G401 (cell line): Measurements from ENCODE around the gene MISP. TPM values are rescaled to one million over a fixed set of nuclear protein-coding genes. Genes with fewer than 3 reads are reported as not detected.

ENCODE experiments used
- DNase-seq: peaks from one replicate; pipeline ENCODE4 v3.0.0-alpha.2; 2015; ENCODE audit warnings: low spot score
- in situ Hi-C: cut with HindIII; loops from 2 replicates; pipeline ENCODE4 v1.10.0; 2016; ENCODE audit warnings: low sequenced_read_pairs, mixed read lengths
- total RNA-seq: library from RNA; depleted of rRNA; stranded (reverse); fragments of >200 nt; shearing (Covaris generic); gene quantifications from 2 replicates; pipeline ENCODE4 v1.2.3, GENCODE V29; 2014

The MISP gene
- total RNA-seq, 1 experiment from 2014 or later: 1.2 TPM

DNA sequence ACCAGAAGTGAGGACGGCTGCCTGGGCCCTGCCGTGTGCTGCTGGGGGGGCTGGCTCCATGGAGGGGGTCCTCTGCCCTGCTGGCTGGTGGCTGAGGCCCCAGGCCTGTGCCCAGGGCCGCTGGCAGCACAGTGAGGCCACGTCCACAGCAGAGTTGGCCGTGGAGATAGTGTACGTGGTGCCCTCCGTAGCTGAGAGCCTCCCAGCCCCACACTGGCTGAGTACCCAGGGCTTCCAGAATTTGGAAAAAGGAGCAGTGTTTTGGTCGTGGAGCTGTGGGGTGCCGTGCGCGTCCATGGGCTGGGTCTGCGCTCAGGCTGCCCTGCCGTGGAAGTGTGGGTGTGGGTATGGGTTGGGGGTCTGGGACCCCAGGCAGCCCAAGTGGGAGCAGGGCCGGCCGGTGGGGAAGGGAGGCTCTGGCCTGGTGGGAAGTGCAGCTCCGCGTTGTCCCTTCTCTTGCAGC lies 52.2 kb downstream of the MISP start:
- DNase-seq: no peak
- in situ Hi-C loops: no loop called here

DNA sequence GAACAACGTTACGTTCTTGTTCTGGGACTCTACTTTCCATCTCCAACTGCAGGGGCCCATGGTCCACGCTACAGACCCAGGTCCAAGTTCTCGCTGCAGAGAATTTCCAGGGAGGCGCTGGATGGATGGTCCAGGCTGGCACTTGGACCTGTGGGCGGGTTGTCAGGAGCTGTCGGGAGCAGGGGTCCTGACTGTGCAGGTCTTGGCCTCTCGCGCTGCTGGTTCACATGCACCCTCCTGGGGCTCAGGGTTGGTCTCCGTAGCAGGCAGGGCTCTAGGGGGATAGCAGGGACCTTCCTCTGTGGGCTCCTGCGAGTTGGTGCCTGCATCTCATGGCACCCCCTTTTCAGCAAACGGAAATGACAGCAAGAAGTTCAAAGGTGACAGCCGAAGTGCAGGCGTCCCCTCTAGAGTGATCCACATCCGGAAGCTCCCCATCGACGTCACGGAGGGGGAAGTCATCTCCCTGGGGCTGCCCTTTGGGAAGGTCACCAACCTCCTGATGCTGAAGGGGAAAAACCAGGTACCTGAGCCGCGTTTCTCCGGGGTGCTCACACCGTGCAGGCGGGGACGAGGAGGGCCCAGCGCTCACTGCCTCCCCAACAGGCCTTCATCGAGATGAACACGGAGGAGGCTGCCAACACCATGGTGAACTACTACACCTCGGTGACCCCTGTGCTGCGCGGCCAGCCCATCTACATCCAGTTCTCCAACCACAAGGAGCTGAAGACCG lies 52.9 kb downstream of the MISP start:
- no peak for DNase-seq
- in situ Hi-C loops: no loop called here

- no peak for DNase-seq
Measured at GRCh38 chr19:804419-805165, 53.7 kb downstream of the MISP start.

DNA sequence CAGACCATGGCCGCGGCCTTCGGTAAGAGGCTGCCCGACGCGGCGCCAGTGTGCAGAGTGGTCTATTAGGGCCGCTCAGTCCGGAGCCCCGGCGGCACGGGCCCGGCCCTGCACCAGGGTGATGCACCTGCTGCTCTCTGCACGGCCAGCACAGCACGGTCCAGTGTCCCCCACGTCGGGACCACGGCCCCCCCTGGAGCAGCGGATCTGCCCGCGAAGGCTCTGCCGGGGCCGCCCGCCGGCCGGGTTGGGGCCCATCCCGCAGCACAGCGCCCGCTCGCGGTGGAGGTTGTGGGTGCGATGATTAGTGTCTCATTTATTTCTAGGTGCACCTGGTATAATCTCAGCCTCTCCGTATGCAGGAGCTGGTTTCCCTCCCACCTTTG lies 54.2 kb downstream of the MISP start:
- DNase-seq: no peak
- in situ Hi-C loops: no loop called here

More at GRCh38 chr19:804419-805165, 53.7 kb downstream of the MISP start:
- in situ Hi-C loops: no loop called here

DNA sequence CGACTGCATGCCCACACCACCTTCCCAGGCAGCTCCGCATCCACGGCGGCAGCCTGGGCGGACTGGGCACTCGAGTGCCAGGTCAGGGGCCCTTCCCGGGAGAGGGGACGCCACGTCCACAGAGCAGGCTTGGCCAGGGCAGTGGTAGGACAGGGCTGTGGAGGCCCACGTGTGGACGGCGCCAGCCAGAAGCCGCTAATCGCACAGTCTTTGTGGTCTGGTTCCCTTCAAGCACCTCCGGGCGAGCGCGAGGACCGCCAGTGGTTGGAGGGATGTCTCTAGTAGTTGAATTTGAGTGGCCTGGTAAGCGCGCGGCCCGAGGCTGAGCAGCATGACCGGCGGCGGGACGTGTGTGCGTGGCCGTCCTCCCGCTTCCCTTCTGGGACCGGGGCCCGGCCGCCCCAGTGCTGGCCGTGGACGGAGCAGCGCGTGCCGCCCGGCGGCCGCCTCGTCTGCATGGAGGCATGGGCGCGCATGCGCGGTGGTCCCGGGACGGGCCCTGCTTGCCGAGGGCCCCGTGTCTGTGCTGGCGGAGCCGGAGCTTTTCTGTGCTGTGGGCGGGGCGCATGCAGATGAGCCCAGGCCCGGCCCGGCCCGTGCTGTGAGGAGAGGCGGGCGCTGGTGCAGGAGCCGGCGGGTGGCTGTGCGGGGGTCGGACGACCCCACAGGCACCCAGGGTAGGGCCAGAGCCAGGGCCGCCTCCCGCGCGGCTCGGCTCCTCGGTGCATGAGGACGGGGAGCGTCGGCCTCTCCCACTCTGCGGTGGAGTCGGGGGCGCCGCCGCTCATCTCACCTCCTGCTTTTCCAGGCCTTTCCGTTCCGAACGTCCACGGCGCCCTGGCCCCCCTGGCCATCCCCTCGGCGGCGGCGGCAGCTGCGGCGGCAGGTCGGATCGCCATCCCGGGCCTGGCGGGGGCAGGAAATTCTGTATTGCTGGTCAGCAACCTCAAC lies 55.0 kb downstream of the MISP start:
- DNase-seq: no peak
- in situ Hi-C loops: no loop called here

- in situ Hi-C loops: no loop called here
- no peak for DNase-seq
Measured at GRCh38 chr19:806815-807421, 56.0 kb downstream of the MISP start.

DNA sequence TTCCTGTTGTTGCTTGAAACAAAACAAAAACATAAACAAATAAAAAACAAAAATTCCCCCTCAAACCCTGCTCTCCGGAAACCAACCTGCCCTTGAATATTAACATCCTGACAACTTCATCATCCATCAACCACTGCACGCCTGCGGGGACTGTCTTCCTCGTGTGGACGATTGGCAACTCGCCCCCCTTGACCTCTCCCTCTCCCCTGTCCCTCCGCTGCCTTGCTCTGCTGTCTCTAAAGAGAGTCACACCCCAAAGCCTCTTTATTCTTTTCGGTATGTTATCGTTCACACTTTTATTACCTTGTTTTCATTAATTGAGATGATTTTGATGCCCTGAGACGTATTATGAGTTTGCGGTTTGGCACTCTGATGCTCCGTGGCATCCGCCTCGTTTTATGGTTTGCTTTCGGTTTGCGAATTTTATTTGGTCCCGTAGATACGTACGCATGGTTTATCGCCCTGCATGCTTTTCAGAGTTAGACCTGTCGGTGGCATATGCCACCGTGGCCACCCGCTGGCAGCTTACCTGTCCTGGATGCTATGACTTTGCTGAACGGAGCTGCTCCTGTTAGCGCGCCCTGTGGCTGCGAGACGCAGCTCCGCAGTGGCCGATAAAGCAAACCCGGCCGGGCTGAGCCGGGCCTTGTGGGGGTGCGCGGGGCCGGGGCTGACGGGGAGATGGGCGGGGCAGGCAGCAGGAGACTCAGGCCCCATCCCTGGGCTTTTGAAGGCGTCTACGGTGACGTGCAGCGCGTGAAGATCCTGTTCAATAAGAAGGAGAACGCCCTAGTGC lies 56.9 kb downstream of the MISP start:
- in situ Hi-C loops: no loop called here
- no peak for DNase-seq

DNA sequence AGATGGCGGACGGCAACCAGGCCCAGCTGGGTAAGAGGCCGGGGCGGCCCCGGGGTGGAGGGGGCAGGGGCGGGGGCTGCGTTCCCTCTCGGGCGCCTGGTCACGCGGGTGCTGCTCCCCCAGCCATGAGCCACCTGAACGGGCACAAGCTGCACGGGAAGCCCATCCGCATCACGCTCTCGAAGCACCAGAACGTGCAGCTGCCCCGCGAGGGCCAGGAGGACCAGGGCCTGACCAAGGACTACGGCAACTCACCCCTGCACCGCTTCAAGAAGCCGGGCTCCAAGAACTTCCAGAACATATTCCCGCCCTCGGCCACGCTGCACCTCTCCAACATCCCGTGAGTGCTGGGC lies 57.5 kb downstream of the MISP start:
- in situ Hi-C loops: no loop called here
- no peak for DNase-seq

DNA sequence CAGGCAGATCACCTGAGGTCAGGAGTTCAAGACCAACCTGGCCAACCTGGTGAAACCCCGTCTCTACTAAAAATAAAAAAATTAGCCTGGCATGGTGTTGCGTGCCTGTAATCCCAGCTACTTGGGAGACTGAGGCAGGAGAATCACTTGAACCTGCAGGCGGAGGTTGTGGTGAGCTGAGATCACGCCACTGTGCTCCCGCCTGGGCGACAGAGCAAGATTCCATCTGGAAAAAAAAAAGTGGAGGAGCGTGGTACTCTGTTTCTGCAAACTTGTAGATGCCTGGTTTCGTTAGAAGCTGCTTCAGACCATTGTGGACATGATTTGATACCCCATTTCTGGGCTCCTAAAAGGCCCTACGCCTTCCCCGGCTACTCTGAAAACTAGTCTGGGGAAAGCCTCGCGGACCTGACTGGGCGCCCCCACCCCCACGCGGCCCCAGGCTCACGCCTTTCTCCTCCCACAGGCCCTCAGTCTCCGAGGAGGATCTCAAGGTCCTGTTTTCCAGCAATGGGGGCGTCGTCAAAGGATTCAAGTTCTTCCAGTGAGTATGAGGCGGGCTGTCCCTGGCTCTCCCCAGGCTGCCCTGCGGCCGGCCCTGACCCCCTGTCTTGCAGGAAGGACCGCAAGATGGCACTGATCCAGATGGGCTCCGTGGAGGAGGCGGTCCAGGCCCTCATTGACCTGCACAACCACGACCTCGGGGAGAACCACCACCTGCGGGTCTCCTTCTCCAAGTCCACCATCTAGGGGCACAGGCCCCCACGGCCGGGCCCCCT lies 59.4 kb downstream of the MISP start:
- no peak for DNase-seq
- in situ Hi-C loops: no loop called here

DNA sequence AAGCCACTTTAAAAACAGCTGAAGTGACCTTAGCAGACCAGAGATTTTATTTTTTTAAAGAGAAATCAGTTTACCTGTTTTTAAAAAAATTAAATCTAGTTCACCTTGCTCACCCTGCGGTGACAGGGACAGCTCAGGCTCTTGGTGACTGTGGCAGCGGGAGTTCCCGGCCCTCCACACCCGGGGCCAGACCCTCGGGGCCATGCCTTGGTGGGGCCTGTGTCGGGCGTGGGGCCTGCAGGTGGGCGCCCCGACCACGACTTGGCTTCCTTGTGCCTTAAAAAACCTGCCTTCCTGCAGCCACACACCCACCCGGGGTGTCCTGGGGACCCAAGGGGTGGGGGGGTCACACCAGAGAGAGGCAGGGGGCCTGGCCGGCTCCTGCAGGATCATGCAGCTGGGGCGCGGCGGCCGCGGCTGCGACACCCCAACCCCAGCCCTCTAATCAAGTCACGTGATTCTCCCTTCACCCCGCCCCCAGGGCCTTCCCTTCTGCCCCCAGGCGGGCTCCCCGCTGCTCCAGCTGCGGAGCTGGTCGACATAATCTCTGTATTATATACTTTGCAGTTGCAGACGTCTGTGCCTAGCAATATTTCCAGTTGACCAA lies 60.1 kb downstream of the MISP start:
- in situ Hi-C loops: no loop called here
- DNase-seq: no peak

- no peak for DNase-seq
- in situ Hi-C loops: no loop called here
Measured at GRCh38 chr19:811506-812048, 60.7 kb downstream of the MISP start.

DNA sequence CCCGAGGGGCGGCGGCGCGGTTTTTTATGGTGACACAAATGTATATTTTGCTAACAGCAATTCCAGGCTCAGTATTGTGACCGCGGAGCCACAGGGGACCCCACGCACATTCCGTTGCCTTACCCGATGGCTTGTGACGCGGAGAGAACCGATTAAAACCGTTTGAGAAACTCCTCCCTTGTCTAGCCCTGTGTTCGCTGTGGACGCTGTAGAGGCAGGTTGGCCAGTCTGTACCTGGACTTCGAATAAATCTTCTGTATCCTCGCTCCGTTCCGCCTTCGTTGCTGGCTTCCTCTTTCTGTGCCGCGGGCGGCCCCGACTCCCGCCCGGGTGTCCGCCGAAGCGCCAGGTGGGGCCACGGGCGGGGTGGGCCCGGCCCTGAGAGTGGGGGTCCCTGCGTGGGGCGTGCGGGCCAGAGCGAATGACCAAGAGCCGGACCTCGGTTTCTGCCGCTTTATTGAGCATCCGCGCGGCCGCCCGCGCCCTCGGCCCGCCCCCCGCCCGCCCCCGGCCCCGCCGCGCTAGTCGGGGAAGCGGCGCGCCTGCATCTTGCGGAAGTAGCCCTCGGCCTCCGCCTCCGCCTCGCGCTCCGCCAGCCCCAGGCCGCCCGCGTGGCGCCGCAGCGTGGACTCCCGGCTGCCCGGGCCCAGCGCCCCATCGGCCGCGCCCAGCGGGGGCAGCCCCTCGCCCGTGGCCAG lies 61.3 kb downstream of the MISP start:
- in situ Hi-C loops: no loop called here
- no peak for DNase-seq

GRCh38 chr19:812747-813218 lies 61.9 kb downstream of the MISP start:
- DNase-seq: no peak
- in situ Hi-C loops: no loop called here

GRCh38 chr19:813219-814151 lies 62.6 kb downstream of the MISP start:
- in situ Hi-C loops: no loop called here
- DNase-seq: no peak
